DLD1 (cell line): Measurements from ENCODE around the gene ISL2.
"Not testable (repeated sequence)": the region's sequence is repeated elsewhere in the genome, so short reads cannot be mapped to it uniquely, and the experiment has no call there.

ENCODE experiments used
- in situ Hi-C: cut with HindIII; loops from 2 replicates; pipeline ENCODE4 v1.10.0; 2017; ENCODE audit warnings: low sequenced_read_pairs

Gene ISL2

DNA sequence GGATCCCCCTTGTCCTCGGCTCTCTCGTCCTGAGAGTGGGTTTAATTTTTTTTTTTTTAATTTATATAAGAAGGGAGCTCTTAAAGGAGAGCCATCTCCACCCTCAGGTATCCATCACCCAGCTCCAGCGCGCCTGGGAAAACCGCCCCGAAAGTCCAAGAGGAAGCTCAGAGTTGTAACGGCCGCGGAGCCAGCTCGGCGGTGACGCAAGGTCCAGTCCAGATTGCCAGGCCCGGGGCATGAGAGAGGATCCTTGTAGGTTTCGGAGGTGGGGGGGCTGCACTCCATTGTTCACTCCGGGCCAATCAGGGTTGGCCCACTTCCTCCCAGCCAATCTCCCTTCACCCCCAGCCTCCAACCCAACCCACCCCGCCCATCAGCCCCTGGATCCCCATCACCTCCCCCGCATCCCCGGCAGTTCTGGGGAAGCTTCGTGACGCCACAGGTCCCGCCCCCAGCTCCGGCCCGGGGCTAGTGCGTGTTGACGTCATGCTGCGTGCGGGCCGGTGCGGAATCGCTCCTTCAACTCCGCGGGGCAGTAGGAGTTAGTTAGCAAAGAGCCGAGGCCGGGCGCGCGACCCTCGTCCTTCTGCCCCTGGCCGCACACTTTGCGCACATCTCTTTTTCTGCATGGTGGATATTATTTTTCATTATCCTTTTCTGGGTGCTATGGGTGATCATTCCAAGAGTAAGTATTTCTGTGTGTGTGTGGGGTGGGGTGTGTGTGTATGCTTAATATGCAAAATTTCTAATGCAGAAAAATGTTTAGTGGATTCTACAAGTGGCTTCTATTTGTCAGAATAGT lies at the start of gene ISL2:
Gene ISL2, plus strand, starts transcription at position 520 of the 805 bp plus-strand sequence. Its CDS starts 111 bp downstream, at position 631.
- in situ Hi-C loops = loop anchor here (5.0 kb wide), 1 partner anchor 84 kb away; no protein-coding TSS in a partner anchor

DNA sequence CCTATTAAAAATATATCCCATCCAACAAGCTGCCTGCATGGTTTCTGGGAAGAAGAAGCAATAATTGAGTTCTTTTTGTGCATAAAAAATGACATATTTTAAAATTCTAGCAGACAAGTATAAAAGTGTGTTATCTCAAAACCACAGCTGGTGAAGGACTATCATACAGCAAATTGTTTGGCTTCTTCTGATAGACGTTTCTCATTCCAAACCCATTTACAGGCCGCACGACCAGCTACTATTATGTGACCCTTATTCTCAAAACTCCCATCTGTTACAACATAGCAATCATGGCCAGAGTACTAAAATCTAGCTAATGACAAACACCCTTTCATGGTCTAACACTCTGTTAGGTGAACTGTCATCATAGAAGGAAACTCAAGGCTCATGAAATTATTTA lies 47.0 kb upstream of the ISL2 start:
- in situ Hi-C loops = no loop called here

DNA sequence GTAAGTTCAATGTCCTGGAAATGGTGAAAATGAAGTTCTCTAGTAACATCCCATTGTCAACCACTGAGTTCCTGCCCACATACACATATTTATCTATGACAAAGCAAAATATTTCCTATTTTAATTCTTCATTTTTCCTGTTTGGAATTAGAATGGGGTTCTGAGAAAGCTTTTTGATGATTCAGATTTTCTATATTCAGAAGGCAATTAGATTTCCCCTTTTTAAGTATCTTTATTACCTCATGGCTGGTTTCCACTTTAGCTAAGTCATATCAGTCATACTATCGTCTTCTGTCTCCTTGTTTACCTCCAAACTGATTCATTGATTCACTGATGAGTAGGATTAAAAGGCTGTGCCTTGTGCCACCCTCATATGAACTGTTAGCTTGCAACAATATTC lies 43.2 kb upstream of the ISL2 start:
- in situ Hi-C loops = no loop called here

DNA sequence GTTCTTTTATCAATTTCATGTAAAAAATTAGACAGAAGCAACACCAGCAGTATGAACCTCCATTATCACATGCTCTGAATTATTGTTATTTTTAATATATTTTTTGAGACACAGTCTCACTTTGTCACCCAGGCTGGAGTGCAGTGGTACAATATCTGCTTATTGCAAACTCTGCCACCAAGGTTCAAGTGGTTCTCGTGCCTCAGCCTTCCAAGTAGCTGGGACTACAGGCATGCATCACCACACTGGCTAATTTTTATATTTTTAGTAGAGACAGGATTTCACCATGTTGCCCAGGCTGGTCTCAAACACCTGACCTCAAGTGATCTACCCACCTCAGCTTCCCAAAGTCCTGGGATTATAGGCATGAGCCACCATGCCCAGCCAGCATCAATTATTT lies 42.1 kb upstream of the ISL2 start:
- in situ Hi-C loops = not testable (repeated sequence)

DNA sequence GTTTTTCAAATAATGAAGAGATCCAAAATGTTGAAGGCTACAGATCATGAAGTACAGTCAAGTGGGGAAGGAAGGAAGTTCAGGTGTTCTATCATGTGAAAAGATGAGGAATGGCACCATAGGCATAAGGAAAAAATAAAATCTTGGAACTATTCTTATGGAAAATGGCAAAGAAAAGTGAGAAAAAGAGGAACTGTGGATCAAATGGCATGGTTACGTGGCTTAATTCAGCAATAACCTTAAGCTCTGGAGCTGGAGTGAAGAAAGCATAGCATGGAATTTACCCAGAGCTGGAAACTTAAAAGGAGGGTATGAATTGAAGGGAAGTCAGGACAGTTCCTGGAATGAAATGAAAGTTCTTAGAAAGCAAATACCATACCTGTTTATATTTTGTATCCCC lies 39.7 kb upstream of the ISL2 start:
- in situ Hi-C loops = no loop called here

DNA sequence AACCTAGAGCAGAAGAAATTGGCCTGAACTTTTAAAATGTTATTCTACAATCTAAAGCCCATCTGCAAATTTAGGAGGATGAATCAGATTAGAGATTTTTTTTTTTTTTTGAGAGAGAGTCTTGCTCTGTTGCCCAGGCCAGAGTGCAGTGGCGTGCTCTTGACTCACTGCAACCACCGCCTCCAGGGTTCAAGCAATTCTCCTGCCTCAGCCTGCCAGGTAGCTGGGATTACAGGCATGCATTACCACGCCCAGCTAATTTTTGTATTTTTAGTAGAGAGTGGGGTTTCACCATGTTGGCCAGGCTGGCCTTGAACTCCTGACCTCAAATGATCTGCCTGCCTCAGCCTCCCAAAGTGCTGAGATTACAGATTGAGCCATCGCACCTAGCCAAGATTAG lies 38.6 kb upstream of the ISL2 start:
- in situ Hi-C loops = not testable (repeated sequence)

DNA sequence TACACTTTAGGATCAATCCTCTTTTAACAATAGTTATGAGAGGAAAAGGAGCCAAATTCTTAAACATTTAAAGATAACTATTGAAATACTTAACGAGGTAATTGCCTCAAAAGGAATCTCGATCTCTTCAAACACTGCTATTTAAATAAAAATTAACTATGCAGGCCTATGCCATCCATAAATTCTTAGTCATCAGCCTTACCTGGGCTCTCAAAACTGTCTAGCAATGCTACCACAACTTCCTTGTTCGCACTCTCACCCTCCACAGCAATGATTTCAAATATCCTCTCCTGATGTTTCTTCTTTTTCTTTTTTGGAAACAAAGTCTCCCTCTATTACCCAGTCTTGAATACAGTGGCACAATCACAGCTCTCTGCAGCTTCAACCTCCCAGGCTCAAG lies 37.6 kb upstream of the ISL2 start:
- in situ Hi-C loops = no loop called here

DNA sequence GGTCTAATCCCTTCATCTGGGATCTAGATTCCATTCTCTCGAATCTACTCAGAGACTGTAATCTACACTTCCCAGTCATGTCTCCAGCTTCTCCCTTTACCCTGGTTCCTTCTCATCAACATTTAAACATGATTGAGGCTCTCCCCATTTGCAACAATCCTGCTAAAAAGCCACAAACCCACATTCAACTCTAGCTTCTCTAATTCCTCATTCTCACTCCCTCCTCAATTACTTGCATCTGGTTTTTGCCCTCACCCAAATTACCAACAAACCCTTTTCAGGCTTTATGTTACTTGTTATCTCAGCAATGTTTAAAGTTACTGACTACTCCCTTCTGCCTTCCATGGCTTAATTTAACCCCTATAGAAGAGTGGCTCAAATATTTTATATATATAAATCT lies 36.8 kb upstream of the ISL2 start:
- in situ Hi-C loops = no loop called here

DNA sequence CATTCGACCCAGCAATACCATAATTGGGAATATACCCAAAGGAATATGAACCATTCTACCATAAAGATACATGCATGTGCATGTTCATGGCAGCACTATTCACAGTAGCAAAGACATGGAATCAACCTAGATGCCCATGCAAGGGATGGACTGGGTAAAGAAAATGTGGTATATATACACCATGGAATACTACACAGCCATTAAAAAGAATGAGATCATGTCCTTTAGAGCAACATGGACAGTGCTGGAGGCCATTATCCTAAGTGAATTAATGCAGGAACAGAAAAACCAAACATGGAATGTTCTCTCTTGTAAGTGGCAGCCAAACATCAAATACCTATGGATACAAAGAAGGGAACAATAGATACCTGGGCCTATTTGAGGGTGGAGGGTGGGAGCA lies 32.7 kb upstream of the ISL2 start:
- in situ Hi-C loops = no loop called here

DNA sequence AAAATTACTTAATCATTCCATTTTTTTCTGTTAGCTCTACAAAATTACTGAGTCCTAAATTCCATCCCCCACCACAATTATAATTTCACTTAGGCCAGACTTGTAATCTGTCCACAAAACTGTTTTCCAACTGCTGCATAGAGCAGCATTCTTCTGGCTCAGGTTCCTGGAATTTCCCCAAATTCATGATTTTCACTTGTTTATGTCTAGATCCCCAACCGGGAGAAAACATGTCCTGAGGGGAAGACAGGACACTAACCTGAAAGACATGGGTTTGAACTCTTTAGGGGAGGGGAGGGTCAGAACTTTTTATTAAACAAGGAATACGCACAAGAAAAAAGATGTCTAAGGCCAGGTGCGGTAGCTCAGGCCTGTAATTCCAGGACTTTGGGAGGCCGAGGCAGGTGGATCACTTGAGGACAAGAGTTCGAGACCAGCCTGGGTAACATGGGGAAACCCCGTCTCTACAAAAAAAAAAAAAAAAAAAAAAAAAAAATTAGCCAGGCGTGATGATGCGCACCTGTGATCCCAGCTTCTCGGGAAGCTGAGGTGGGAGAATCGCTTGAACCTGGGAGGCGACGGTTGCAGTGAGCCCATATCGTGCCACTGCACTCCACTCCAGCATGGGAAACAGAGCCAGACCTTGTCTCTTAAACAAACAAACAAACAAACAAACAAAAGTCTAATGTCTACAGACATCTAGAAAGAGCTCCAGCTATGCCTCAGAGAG lies 26.8 kb upstream of the ISL2 start:
- in situ Hi-C loops = no loop called here

DNA sequence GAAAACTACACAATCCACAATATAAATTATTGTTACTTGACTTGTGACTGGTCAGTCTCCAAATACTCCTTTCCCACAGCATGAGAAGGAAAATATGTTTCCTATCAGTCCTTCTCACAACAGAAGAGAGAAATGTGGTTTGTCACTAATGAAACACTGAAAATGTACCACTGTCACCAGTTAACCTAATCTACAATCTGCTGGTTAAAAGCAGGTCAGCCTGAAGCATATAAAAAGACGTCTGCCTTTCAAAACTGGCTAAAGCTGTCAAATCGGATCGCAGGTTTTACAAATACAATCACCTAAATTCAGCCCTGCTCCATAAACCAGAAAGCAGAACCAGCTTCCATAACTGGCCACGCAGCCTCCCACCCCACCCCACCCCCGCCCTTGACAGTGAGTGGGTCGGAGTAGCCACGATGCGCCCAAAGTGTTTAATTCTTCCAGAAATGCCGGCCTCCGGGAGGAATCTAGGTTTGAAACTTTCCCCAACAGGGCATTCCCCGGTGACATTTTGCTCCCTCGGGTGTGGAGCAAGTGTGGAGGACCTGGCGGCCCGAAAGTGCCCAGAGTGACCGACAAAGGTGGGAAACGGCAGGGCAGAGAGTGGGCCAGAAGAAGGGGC lies 26.0 kb upstream of the ISL2 start:
- in situ Hi-C loops = no loop called here

DNA sequence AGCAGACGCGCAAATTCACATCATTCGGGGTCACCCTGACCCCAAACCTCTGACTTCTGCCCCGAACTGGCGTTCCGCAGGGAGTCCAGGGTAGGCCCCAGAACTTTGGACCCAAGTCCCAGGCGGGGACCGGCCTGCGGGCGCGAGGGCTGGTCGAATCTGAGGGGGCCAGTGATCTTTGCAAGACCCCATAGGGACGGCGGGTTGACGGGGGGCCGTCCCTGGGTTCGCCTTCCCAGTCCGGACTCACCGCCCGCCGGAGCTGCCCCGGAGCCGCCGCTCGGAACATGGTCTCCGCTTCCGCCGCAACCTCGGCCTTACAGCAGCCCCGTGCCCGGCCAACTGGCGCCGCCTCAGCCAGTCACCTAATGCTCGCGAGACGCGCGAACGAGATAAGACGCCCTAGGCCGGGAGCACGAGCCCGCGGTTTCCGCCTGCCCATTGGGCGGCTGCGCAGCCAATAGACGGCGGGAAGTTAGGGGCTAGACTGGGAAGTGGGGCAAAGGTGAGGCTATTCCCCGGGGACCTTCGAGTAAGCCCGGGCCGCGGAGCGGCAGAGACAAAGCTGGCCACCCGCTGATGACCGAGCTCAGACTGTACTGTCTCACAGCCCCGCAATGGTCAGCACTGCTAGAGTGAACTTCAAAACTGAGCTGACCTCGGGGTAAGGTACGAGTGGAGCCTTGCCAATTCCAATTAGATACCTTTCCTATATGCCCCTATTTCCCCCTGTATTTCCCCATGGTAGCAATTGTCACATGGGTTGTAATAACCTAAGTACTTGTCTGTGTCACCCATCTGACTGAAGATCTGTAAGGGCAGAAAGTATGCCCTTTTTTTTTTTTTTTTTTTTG lies 25.2 kb upstream of the ISL2 start, which contains the start of gene ETFA:
Gene ETFA, minus strand, starts transcription at position 370 of the 854 bp plus-strand sequence. Its CDS starts 81 bp downstream, at position 289.
- in situ Hi-C loops = no loop called here

DNA sequence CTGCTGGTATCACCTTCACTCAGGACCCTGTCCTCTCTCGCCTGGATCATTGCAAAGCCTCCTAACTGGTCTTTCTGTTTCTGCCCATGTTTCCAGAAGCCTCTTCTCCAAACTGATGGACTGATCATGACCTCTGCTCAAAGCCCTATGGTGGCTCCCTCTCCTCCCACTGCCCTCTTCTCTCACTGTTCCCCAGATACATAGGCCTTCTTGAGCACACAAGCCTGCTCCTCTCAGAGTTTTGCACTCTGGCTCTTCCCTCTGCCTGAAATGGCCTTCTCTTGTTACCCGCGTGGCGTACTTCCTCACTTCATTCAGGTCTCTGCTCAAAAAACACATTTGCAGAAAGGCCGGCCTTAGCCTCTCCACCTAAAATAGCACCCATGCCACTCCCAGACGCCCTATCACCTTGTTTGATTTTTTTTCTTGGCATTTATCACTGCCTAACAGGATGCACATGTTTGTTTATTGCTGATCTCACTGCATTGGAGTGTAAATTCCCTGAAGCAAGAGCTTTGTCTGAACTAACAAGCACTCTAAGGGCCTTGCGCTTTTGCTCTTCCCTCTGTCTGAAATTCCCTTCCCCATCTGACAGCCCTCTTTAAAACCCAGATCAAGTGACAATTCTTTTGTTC lies 23.9 kb upstream of the ISL2 start:
- in situ Hi-C loops = no loop called here

DNA sequence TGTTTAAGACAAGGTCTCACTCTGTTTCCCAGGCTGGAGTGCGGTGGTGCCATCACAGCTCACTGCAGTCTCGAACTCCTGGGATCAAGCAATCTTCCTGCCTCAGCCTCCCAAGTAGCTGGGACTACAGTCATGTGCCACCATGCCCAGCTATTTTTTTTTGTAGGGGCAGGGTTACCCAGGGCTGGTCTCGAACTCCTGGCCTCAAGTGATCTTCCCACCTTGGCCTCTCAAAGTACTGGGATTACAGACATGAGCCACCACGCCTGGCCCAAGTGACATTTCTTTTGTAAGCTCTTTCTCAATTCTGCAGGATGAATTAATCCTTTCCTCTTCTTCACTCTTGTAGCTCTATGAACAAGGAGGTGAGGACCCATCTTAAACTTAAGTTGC lies 23.4 kb upstream of the ISL2 start:
- in situ Hi-C loops = not testable (repeated sequence)

DNA sequence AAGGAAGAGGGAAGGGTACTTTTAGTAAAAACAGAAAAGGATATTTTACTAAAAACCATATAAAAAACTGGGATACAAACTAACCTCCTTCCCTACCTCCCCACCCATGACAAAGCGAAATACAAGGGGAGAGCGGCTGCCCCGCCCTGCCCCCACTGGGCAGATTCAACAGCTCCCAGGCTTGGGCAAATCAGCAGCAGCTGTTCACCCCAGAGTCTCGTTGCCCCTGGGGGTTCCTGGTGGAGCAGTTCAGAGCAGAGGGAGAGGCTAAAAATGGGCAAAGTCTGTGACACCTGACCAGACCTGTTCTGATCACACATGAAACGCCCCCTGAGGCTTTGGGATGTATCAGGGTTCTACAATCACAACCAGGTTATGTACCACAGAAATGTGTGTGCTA lies 22.8 kb upstream of the ISL2 start:
- in situ Hi-C loops = no loop called here

DNA sequence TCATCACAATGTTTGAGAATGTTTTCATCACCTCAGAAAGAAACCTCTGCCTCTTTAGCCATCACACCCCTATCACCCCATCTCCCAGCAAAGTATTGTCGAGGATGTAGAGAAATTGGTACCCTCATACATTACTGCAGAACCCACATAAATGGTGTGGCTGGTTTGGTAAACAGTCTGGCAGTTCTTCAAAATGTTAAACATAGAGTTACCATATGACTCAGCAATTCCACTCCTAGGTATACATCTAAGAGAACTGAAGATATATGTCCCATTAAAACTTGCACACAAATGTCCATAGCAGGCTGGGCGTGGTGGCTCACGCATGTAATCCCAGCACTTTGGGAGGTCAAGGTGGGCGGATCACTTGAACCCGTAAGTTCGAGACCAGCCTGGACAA lies 16.6 kb upstream of the ISL2 start:
- in situ Hi-C loops = no loop called here

DNA sequence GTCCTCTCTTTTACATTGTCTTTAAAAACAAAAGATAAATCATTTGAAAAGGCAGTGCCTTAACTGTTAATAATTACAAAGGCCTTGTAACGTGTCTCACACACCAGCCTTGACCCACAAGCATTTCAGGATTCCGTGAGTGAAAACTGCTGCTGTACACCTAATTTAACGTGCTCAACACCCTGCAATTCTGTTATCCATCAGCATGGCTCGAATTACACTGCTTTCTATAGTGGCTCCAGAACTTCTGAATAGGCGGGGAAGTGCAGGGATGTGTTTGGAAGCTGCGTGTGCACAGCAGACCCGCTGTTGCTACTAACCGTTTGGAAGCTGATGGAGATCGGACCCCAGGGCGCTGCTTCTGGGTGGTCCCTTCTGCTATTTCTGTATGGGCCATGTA lies 15.4 kb upstream of the ISL2 start:
- in situ Hi-C loops = no loop called here

DNA sequence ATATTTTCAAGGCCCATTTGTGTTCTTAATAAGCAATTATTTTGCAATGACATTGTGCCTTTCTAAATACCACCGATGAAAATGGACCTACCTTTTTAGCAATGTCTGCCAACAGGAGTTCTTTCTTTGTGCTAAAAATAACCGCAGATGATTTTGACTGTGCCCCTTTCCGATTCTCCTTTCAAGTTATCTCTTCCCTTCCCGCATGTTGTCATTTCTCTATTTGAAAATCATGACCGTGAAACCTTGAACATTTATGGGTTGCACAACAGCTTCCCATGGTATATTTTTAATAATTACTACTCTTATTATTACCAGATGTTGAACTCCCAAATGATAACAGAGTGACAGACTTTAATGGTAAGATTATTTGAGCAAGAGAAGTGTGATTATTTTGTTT lies 15.0 kb upstream of the ISL2 start:
- in situ Hi-C loops = no loop called here

DNA sequence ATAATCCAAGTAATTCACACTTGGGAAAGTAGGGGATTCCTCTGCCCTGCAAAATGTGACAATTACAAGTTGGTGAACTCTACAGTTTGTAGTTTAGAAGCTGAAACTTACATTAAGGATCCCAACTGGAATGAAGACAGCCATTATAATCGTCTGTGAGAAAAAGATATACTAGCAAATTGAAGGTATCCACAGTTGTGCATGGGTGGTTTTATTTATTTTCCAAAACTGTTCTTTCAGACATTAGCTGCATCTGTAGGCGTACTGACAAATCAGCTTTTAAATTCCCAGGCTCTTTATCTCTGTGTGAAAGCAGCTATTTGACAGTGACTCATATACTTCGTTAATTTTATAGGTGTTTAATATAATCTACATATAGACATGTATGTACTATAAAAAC lies 12.5 kb upstream of the ISL2 start:
- in situ Hi-C loops = no loop called here

DNA sequence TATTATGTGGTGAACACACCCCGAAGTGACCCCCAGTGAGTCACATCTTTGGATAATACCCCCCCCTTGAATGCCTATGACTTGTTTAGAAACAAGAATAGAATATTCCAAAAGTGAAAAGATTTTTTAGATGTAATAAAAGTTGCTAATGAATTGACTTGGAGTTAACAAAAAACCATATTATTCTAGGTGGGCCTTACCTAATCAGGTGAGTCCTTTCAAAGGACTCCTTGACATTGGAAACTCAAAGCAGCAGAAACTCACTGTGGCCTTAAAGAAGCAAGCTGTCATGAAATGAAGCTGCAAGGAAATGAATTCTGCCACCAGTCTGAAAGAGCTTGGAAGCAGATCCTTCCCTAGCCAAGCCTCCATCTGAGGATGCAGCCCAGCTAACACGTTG lies 10.9 kb upstream of the ISL2 start:
- in situ Hi-C loops = no loop called here
